PC-3 (cell line): ENCODE data around the gene MTX1. TPM values are rescaled to one million over a fixed set of nuclear protein-coding genes. Genes with fewer than 3 reads are reported as not detected.
"Not testable (repeated sequence)": the region's sequence is repeated elsewhere in the genome, so short reads cannot be mapped to it uniquely, and the experiment has no call there.

Source experiments
- ATAC-seq: fragments of 200-7000 bp; cut with Tn5 transposase; 2 replicates; pipeline ENCODE4 v1.9.1; 2020; ENCODE audit warnings: mild to moderate bottlenecking, moderate library complexity
- Bru-seq: library from RNA; stranded (reverse); fragments of 400-500 nt; gene quantifications from one replicate; lab custom pipeline; 2021; lab: Mats Ljungman, UMichigan
- BruChase-seq, 2 experiments: library from RNA; stranded (reverse); fragments of 400-500 nt; gene quantifications; one replicate each; lab custom pipeline; 2021; lab: Mats Ljungman, UMichigan
- BruUV-seq: library from RNA; stranded (reverse); fragments of 400-500 nt; replicated peaks from 2 replicates; lab custom pipeline; 2021; lab: Mats Ljungman, UMichigan
- CTCF ChIA-PET: fragments of 300-600 bp; sonication (Branson Sonifier 250); formaldehyde crosslinking; loops from one replicate; lab custom pipeline; 2022; ENCODE audit warnings: antibody characterized with exemption; lab: Charles Lee
- POLR2A ChIA-PET: fragments of 300-600 bp; sonication (Branson Sonifier 250); formaldehyde crosslinking; loops from one replicate; lab custom pipeline; 2022; ENCODE audit warnings: antibody characterized with exemption; ENCODE audit not compliant: unreplicated experiment; lab: Charles Lee
- DNase-seq: peaks from one replicate; pipeline ENCODE4 v3.0.0-alpha.2; 2015
- H2AFZ ChIP-seq: fragments of 300-600 bp; sonication (generic); 2 replicates; pipeline ENCODE4 v1.6.0; 2016; ENCODE audit warnings: antibody characterized with exemption, low read length
- H3F3A ChIP-seq: fragments of 300-600 bp; sonication (generic); one replicate; pipeline ENCODE4 v1.6.0; 2017; ENCODE audit warnings: antibody characterized with exemption, low read length, control low read depth, mild to moderate bottlenecking; ENCODE audit not compliant: unreplicated experiment
- H3K27ac ChIP-seq: fragments of 300-600 bp; sonication (generic); 2 replicates; pipeline ENCODE4 v1.5.1; 2016; ENCODE audit warnings: mild to moderate bottlenecking, low read length
- H3K27me3 ChIP-seq: fragments of 300-600 bp; sonication (generic); 2 replicates; pipeline ENCODE4 v1.6.1; 2016; ENCODE audit warnings: low read length, mixed read lengths
- H3K36me3 ChIP-seq: fragments of 300-600 bp; sonication (generic); 2 replicates; pipeline ENCODE4 v1.6.1; 2016; ENCODE audit warnings: low read depth, mixed run types, low read length, mixed read lengths
- H3K4me1 ChIP-seq: fragments of 300-600 bp; sonication (generic); 2 replicates; pipeline ENCODE4 v1.5.1; 2016; ENCODE audit warnings: low read length; ENCODE audit not compliant: insufficient read depth
- H3K4me2 ChIP-seq: fragments of 300-600 bp; sonication (generic); 2 replicates; pipeline ENCODE4 v1.6.0; 2016; ENCODE audit warnings: low read length
- H3K4me3 ChIP-seq: fragments of 300-600 bp; sonication (generic); 2 replicates; pipeline ENCODE4 v1.5.1; 2016; ENCODE audit warnings: mild to moderate bottlenecking, low read length, mixed read lengths
- H3K79me2 ChIP-seq: fragments of 300-600 bp; sonication (generic); 2 replicates; pipeline ENCODE4 v1.6.1; 2017; ENCODE audit warnings: low read length, mixed read lengths
- H3K9ac ChIP-seq: fragments of 300-600 bp; sonication (generic); 2 replicates; pipeline ENCODE4 v1.6.0; 2016; ENCODE audit warnings: mild to moderate bottlenecking, low read length
- H3K9me2 ChIP-seq: fragments of 300-600 bp; sonication (generic); replicated peaks from 2 replicates; pipeline ENCODE4 v1.6.1; 2016; ENCODE audit warnings: mixed run types, low read length, mixed read lengths
- H3K9me3 ChIP-seq: fragments of 300-600 bp; sonication (generic); 2 replicates; pipeline ENCODE4 v1.6.1; 2016; ENCODE audit warnings: low read length, mixed read lengths
- H4K20me1 ChIP-seq: fragments of 300-600 bp; sonication (generic); 2 replicates; pipeline ENCODE4 v1.6.1; 2016; ENCODE audit warnings: low read length, mixed read lengths
- EZH2 ChIP-seq: fragments of 300-600 bp; sonication (generic); IDR thresholded peaks from one replicate; pipeline ENCODE4 v1.6.1; 2017; ENCODE audit warnings: antibody characterized with exemption, mild to moderate bottlenecking, low read length; ENCODE audit not compliant: unreplicated experiment
- EZH2phosphoT487 ChIP-seq: fragments of 300-600 bp; sonication (generic); IDR thresholded peaks from 2 replicates; pipeline ENCODE4 v1.6.1; 2018; ENCODE audit warnings: mild to moderate bottlenecking, antibody characterized with exemption, low read length, borderline replicate concordance
- intact Hi-C: fragments of 100-400 bp; cut with micrococcal nuclease; formaldehyde crosslinking; loops from 2 replicates; pipeline ENCODE4 v1.9.0; 2023
- long read RNA-seq: library from polyadenylated mRNA; unstranded; transcript quantifications from one replicate; pipeline ENCODE4 v2.0.0, GENCODE V29; 2021; ENCODE audit not compliant: unreplicated experiment
- total RNA-seq: library from RNA; depleted of rRNA; stranded (reverse); fragments of >200 nt; gene quantifications from 2 replicates; pipeline ENCODE4 v1.2.3, GENCODE V29; 2014; rRNA removed
- TF ChIP-seq, protein P1 (sequence below): fragments of 300-600 bp; sonication (generic); conservative IDR thresholded peaks from 2 replicates; pipeline ENCODE4 v1.5.1; 2017; ENCODE audit warnings: antibody characterized with exemption, low read depth, mild to moderate bottlenecking, low read length

Gene MTX1, protein sequence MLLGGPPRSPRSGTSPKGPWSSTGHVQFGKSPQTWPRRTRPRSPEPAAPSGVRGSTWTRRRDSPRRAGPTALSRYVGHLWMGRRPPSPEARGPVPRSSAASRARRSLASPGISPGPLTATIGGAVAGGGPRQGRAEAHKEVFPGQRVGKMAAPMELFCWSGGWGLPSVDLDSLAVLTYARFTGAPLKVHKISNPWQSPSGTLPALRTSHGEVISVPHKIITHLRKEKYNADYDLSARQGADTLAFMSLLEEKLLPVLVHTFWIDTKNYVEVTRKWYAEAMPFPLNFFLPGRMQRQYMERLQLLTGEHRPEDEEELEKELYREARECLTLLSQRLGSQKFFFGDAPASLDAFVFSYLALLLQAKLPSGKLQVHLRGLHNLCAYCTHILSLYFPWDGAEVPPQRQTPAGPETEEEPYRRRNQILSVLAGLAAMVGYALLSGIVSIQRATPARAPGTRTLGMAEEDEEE
- 141 and 152 TPM in 2 replicates for total RNA-seq
- percentile 83 among the genes with signal in this experiment for Bru-seq, nascent RNA
- percentile 80 among the genes with signal in this experiment for BruChase-seq, experiment 1, labeled RNA remaining after a 6-hour chase
- percentile 76 among the genes with signal in this experiment for BruChase-seq, experiment 2, labeled RNA remaining after a 2-hour chase
- long read RNA-seq, transcript MTX1-202 (8 exons, 1,632 nt) = major isoform, 62 of 86 reads
- long read RNA-seq, partial matches to known transcripts = 3 of 86 reads
- long read RNA-seq, other reads (novel, unspliced or antisense) = 11 of 86 reads

DNA sequence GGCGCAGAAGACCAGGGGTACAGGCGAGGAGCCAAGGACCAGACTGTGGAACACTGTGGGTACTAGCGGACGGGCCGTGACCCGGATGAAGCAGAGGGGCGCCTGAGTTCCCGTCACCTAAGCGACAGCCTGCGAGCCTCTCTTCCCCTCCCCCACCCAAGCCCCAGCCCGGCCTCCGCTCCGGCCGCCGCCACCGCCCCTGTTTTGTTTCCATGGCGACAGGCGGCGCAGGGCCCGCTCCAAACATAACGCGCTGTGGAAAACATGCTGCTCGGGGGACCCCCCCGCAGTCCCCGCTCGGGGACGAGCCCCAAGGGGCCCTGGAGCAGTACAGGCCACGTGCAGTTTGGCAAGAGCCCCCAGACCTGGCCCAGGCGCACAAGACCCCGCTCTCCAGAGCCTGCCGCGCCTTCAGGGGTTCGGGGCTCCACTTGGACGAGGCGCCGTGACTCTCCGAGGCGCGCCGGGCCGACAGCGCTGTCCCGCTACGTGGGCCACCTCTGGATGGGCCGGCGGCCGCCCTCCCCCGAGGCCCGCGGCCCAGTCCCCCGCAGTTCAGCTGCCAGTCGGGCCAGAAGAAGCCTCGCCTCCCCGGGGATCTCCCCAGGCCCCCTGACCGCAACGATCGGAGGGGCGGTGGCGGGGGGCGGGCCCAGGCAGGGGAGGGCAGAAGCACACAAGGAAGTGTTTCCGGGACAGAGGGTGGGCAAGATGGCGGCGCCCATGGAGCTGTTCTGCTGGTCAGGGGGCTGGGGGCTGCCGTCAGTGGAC lies at the start of gene MTX1:
MTX1 (plus strand) TSS at position 155 of the 771 bp plus-strand sequence; CDS start at position 265, 110 bp downstream.
- Histone ChIP-seq H3K79me2 (peaks cover 12% of the 10 kb centered on the region), H3K27ac (peak within 1 kb of the TSS; percentile 90), H3K4me3 (peak within 1 kb of the TSS; percentile 98), H2AFZ (peak within 1 kb of the TSS; percentile 92), H3K9me3 (no peaks in the 10 kb centered on the region), H3K9ac (peak within 1 kb of the TSS; percentile 98), H3F3A (no peaks in the 10 kb centered on the region), H3K4me2 (peak within 1 kb of the TSS; percentile 95), H3K9me2 (no peaks in the 10 kb centered on the region), H4K20me1 (no peaks in the 10 kb centered on the region), H3K4me1 (peaks cover 26% of the 10 kb centered on the region), H3K27me3 (no peaks in the 10 kb centered on the region), H3K36me3 (no peaks in the 10 kb centered on the region; the same call in 1 of the 2 replicates)
- BruUV-seq = no TSS peak
- DNase-seq (peak; percentile 83), ATAC-seq (peak; percentile 78)
- ChIA-PET POLR2A (interaction anchor here (0.6 to 1.0 kb wide), 3 partner anchors 15 to 54 kb away, joined by 3 to 8 read pairs (median 3); no protein-coding TSS in a partner anchor), CTCF (interaction anchor here (1.0 to 2.0 kb wide), 3 partner anchors 15 to 52 kb away, joined by 4 to 12 read pairs (median 4); partner anchors contain the start of gene KRTCAP2)
- intact Hi-C loops = loop anchor here (5.0 kb wide), 1 partner anchor 34 kb away; a partner anchor contains a TSS
- TF ChIP-seq EZH2 (no peak), EZH2phosphoT487 (no peak)
- TF ChIP-seq, protein P1, sequence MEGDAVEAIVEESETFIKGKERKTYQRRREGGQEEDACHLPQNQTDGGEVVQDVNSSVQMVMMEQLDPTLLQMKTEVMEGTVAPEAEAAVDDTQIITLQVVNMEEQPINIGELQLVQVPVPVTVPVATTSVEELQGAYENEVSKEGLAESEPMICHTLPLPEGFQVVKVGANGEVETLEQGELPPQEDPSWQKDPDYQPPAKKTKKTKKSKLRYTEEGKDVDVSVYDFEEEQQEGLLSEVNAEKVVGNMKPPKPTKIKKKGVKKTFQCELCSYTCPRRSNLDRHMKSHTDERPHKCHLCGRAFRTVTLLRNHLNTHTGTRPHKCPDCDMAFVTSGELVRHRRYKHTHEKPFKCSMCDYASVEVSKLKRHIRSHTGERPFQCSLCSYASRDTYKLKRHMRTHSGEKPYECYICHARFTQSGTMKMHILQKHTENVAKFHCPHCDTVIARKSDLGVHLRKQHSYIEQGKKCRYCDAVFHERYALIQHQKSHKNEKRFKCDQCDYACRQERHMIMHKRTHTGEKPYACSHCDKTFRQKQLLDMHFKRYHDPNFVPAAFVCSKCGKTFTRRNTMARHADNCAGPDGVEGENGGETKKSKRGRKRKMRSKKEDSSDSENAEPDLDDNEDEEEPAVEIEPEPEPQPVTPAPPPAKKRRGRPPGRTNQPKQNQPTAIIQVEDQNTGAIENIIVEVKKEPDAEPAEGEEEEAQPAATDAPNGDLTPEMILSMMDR = no peak

DNA sequence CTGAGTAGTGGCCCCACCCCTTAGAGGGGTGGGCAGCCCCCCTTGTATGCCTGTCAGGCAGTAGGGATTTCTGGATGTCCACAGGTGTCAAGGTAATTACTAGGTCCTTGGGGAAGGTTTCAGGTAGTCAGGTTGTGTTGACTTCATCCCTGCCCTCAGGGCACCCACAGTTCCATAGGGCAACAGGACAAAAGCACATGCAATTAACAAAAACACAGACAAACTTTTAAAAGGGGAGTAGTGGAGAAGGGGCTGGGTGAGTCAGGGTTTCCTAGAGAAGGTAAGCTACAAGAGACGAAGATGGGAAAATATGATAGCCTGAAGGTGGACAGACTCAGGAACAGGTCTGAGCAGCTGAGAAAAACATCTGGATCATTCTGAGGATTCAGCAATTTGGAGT lies 49.5 kb upstream of the MTX1 start:
- Histone ChIP-seq H3K79me2 (no peaks in the 10 kb centered on the region), H3F3A (no peaks in the 10 kb centered on the region), H3K9ac (no peak overlapping the region), H3K4me3 (no peak overlapping the region), H3K9me3 (no peaks in the 10 kb centered on the region), H3K27me3 (no peaks in the 10 kb centered on the region), H3K4me2 (no peak overlapping the region), H3K4me1 (no peaks in the 10 kb centered on the region), H2AFZ (no peak overlapping the region), H4K20me1 (no peaks in the 10 kb centered on the region), H3K9me2 (no peaks in the 10 kb centered on the region), H3K27ac (no peak overlapping the region), H3K36me3 (no peaks in the 10 kb centered on the region)
- DNase-seq (no peak), ATAC-seq (no peak)
- TF ChIP-seq EZH2phosphoT487 (no peak), EZH2 (no peak)
- BruUV-seq = no TSS peak
- CTCF ChIA-PET = no interaction called here
- POLR2A ChIA-PET = no interaction called here
- intact Hi-C loops = no loop called here

DNA sequence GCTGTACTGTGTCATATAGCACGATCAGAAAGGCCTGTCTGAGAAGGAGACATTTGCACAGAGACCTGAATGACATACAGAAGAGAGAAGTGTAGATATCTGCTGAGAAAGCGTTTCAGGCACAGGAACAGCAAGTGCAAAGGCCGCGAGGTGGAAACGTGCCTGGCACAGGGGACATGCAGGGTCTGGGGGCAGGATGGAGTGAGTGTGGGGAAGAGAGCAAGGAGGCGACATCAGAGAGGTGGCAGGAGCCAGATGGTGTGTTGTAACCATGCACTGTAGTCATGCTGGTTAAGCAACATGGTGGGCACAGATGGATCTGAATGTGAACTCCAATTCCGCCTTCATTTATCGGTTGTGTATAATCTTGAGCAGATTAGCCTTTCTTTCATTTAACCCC lies 48.4 kb upstream of the MTX1 start:
- Histone ChIP-seq H3K9me3 (no peaks in the 10 kb centered on the region), H3K4me2 (no peak overlapping the region), H3K27me3 (no peaks in the 10 kb centered on the region), H4K20me1 (no peaks in the 10 kb centered on the region), H3F3A (no peaks in the 10 kb centered on the region), H3K79me2 (no peaks in the 10 kb centered on the region), H3K4me3 (no peak overlapping the region), H3K9ac (no peak overlapping the region), H3K9me2 (no peaks in the 10 kb centered on the region), H3K27ac (no peak overlapping the region), H3K4me1 (no peaks in the 10 kb centered on the region), H3K36me3 (no peaks in the 10 kb centered on the region), H2AFZ (no peak overlapping the region)
- intact Hi-C loops = no loop called here
- TF ChIP-seq, protein P1 = no peak
- TF ChIP-seq EZH2 (no peak), EZH2phosphoT487 (no peak)
- BruUV-seq = no TSS peak
- no peak for DNase-seq
- ChIA-PET CTCF (no interaction called here), POLR2A (no interaction called here)
- ATAC-seq = no peak

DNA sequence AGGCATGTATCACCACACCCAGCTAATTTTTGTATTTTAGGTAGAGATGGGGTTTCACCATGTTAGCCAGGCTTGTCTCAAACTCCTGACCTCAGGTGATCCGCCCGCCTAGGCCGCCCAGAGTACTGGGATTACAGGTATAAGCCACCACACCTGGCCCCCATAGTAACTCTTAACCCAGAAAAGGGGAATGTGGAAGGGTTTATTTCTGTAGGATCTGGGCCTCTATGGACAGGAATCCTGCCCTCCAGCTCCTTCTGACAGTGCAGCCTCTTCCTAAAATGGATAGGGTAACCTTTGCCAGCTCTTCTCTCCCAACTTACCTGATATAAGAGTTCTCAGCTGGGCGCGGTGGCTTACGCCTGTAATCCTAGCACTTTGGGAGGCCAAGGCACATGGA lies 45.9 kb upstream of the MTX1 start:
- ATAC-seq, H2AFZ ChIP-seq, POLR2A ChIA-PET, H3K9me2 ChIP-seq, H4K20me1 ChIP-seq, H3K27me3 ChIP-seq, BruUV-seq, H3K4me2 ChIP-seq, H3K79me2 ChIP-seq, DNase-seq, H3K36me3 ChIP-seq, H3K4me3 ChIP-seq, H3K27ac ChIP-seq, H3K9me3 ChIP-seq, H3K9ac ChIP-seq, CTCF ChIA-PET, intact Hi-C loops, H3K4me1 ChIP-seq, H3F3A ChIP-seq: not testable (repeated sequence)
